ENCODE data around the gene TRNT1.

DNA sequence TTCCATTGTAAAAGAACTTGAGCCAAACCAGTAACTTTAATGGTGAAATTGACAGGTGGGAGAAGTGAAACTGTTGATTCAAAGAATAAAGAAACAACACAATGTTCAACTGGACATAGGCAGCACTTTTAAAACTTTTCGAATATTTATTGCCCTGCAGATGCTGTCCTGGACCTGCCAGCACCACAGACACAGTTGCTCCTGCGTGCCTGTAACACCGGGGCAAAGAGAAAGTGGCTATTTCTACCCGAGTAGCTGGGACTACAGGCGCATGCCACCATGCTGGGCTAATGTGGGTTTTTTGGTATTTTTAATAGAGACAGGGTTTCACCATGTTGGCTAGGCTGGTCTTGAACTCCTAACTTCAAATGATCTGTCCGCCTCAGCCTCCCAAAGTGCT, 24.0 kb upstream of the TRNT1 start:
- TF ChIP-seq EZH2 (IDR thresholded peaks at IDR 0.05) (no peak), POLR2A (IDR thresholded peaks at IDR 0.05; ENCODE audit: borderline replicate concordance, extremely low read depth, insufficient read depth, insufficient read length) (no peak), EZH2phosphoT487 (IDR thresholded peaks at IDR 0.05; ENCODE audit: borderline replicate concordance) (no peak), RAD21 (IDR thresholded peaks at IDR 0.05; ENCODE audit: low read depth) (no peak), YY1 (IDR thresholded peaks at IDR 0.05; ENCODE audit: extremely low read depth, insufficient replicate concordance, low read depth, low read length) (no peak), CEBPB (IDR thresholded peaks at IDR 0.05; ENCODE audit: low read depth) (no peak), ZNF274 (IDR thresholded peaks at IDR 0.05; ENCODE audit: low read depth, low read length) (no peak), POLR2AphosphoS5 (IDR thresholded peaks at IDR 0.05; ENCODE audit: low read depth, low read length) (no peak), TCF7L2 (IDR thresholded peaks at IDR 0.05; ENCODE audit: borderline replicate concordance, extremely low read depth, insufficient read depth, insufficient read length) (no peak)
- TF ChIP-seq, protein P1, sequence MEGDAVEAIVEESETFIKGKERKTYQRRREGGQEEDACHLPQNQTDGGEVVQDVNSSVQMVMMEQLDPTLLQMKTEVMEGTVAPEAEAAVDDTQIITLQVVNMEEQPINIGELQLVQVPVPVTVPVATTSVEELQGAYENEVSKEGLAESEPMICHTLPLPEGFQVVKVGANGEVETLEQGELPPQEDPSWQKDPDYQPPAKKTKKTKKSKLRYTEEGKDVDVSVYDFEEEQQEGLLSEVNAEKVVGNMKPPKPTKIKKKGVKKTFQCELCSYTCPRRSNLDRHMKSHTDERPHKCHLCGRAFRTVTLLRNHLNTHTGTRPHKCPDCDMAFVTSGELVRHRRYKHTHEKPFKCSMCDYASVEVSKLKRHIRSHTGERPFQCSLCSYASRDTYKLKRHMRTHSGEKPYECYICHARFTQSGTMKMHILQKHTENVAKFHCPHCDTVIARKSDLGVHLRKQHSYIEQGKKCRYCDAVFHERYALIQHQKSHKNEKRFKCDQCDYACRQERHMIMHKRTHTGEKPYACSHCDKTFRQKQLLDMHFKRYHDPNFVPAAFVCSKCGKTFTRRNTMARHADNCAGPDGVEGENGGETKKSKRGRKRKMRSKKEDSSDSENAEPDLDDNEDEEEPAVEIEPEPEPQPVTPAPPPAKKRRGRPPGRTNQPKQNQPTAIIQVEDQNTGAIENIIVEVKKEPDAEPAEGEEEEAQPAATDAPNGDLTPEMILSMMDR (IDR thresholded peaks at IDR 0.05 in 2 of 3, conservative IDR thresholded peaks at IDR 0.05 in 1 of 3; ENCODE audit: borderline replicate concordance in 1 of 3, insufficient read depth in 1 of 3, low read depth in 2 of 3, low read length in 2 of 3) = no peak
- TF ChIP-seq, protein P2, sequence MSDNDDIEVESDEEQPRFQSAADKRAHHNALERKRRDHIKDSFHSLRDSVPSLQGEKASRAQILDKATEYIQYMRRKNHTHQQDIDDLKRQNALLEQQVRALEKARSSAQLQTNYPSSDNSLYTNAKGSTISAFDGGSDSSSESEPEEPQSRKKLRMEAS (IDR thresholded peaks at IDR 0.05) = no peak
- TF ChIP-seq, protein P3, sequence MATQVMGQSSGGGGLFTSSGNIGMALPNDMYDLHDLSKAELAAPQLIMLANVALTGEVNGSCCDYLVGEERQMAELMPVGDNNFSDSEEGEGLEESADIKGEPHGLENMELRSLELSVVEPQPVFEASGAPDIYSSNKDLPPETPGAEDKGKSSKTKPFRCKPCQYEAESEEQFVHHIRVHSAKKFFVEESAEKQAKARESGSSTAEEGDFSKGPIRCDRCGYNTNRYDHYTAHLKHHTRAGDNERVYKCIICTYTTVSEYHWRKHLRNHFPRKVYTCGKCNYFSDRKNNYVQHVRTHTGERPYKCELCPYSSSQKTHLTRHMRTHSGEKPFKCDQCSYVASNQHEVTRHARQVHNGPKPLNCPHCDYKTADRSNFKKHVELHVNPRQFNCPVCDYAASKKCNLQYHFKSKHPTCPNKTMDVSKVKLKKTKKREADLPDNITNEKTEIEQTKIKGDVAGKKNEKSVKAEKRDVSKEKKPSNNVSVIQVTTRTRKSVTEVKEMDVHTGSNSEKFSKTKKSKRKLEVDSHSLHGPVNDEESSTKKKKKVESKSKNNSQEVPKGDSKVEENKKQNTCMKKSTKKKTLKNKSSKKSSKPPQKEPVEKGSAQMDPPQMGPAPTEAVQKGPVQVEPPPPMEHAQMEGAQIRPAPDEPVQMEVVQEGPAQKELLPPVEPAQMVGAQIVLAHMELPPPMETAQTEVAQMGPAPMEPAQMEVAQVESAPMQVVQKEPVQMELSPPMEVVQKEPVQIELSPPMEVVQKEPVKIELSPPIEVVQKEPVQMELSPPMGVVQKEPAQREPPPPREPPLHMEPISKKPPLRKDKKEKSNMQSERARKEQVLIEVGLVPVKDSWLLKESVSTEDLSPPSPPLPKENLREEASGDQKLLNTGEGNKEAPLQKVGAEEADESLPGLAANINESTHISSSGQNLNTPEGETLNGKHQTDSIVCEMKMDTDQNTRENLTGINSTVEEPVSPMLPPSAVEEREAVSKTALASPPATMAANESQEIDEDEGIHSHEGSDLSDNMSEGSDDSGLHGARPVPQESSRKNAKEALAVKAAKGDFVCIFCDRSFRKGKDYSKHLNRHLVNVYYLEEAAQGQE (IDR thresholded peaks at IDR 0.05; ENCODE audit: low read depth) = no peak
